G401.6 (cell line): ENCODE data around the gene GTPBP8.
A peak's percentile ranks its signal among the peaks of the same experiment; 100 is the strongest.
"Not testable (repeated sequence)": the region's sequence is repeated elsewhere in the genome, so short reads cannot be mapped to it uniquely, and the experiment has no call there.

ENCODE experiments used
- FAIRE-seq: peaks from 2 replicates; lab custom pipeline; 2012; peaks lifted over from hg19 to GRCh38; lab: Jason Lieb, UNC

Gene GTPBP8

GRCh38 chr3:113000691-113001090 is 9.9 kb downstream of the GTPBP8 start:
- FAIRE-seq, result no peak

DNA sequence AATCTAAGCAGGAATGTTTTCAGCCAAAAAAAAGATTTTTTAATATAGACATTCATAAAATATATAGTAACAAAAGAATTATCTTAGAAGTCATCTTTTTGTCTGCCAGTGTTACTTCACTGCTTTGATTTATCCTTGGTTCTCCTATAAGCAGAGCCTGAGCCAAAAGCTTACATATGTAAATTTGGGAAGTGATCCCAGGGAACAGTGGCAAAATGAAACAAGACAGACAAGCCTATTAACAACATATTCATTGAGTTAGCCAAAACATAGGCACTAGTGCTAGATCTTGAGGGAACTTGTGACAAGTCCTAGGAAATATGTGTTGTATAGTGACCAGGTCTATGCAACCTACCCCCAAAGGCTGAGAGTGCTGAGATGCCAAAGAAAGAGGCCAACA is 11.3 kb downstream of the GTPBP8 start:
- FAIRE-seq, result no peak

DNA sequence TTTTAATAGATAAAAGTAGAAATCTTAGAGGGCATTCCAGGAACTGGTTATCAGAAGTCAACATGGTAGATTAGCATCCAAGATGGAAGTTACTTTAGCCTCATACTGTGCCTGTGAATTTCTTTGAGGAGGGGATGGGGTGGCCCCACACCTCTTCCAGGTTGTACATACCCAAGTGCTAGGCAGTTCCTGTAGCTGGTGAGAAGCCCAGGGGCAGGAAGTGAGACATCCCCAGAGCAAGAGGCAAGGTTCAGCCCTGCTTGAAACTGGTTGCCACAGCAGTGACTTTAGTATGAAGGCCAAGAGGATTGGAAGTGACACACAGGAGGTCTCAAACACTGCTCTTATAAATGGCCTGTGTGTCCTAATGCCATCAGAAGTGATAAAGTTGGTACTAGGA is 11.9 kb downstream of the GTPBP8 start:
- no peak for FAIRE-seq

DNA sequence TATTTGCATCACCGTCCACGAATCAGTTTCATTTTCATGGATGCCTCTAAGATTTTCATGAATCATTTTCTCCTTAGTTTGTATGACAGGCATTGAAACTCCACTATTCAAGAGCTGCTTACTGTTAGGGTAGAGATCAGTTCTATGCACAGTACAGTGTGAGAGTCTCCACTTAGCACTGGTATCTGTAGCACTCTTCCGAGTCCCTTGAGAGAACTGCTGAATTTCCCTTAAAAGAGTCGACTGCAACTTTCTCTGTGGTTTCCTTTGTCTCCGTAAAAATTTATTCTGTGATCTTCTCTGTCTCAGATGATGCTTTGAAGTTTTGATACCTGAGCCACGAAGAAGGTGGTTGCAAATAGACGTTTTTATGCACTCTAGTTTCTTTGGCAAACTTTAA is 14.8 kb downstream of the GTPBP8 start:
- no peak for FAIRE-seq

DNA sequence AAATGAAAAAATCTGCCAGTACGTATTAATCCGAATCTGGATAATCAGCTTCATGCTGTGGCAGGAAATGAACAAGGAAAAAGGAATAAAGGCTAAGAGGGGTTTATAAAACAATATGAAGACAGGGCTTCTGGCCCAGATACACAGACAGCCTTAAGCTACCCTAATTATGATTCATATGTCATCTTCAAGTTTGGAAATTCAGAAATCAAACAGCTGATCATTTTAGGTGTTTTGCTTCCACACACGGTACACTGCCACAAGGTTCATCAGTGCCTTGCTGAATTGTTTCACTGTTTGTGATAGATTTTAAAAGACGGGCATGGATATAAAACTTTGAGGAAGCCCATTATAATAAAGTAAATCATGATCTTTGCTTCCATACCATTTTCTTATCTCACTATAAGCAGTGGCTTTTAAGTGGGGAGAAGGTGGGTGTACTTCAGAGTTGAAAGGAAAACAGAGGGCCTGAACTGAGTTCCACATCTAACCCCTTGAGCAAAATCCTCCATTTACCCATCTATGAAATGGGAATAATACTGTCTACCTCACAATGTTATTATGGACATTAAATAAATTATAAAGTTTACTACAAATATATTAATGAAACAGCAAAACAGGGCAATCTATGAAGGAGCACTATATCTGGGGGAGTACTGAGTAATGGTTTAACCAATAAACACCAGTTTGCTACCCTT is 15.7 kb downstream of the GTPBP8 start:
- no peak for FAIRE-seq

- FAIRE-seq, result no peak
Observed at GRCh38 chr3:113008117-113008516, 17.3 kb downstream of the GTPBP8 start.

DNA sequence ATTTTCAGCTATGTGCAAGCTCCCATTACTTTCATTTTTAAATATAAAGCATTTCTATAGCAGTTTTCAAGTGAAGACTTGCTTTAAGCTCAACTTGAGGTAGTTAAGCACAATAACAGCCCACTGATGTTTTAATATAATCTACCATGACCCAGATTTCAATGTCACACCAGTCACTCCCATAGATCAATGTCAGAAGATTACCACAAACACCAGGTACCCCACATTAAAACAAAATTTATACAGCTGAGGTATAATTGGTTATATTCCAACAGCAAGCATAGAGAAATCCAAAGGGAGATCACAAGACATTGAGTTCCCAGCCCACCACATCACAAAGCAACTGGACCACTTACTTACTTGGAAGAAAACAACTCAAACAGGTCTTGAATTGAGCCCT is 22.8 kb downstream of the GTPBP8 start:
- FAIRE-seq, result no peak

DNA sequence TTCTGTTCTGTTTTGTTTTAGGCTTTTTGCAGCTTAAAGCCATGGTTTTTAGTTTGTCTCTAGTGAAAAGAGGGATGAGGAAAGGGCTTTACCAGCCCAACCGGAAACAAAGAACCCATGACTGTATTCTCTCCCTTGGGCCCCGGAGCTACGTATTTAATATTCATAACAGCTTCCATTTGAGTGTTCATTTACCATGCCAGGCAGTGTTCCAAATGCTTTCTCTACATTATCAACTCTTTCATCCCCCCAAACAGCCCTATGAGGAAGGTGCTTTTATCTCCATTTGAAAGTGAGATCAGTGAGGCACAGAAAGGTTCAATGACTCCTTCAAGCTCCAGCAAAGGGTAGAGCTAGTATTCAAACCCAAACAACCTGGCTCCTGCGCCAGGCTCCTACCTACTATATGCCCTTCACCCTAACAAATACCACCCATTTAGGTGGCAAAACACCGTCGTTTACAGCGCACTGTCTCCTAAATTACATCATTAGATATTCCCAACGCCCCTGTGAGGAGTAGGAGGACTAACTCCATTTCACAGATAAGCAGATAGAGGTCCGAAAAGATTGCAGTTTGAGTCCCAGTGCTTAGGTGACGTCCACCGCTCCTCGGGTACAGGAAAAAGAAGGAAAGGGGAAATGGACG is 27.9 kb downstream of the GTPBP8 start:
- FAIRE-seq, result no peak

GRCh38 chr3:113019182-113020137 is 28.7 kb downstream of the GTPBP8 start:
- FAIRE-seq, result peak; percentile 89

GRCh38 chr3:113021471-113021870 is 30.7 kb downstream of the GTPBP8 start:
- no peak for FAIRE-seq

DNA sequence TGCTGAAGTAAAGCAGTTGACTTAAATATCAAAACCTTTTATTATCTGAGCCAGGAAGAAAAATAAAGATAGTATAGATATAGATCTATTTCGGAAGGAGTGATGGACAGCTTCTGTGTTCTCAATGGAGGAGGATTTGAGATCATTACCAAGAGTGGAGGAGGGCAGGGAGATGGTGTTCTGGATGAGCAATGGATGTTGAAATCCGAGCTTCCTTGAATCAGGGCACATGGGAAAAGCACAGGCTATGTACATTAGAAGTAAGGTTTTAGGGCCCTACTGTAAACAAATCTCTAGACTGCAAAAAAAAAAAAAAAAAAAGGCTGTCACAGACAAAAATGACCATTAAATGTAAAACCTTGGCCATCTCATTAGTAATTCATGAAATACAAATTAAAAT is 43.2 kb downstream of the GTPBP8 start:
- no peak for FAIRE-seq

DNA sequence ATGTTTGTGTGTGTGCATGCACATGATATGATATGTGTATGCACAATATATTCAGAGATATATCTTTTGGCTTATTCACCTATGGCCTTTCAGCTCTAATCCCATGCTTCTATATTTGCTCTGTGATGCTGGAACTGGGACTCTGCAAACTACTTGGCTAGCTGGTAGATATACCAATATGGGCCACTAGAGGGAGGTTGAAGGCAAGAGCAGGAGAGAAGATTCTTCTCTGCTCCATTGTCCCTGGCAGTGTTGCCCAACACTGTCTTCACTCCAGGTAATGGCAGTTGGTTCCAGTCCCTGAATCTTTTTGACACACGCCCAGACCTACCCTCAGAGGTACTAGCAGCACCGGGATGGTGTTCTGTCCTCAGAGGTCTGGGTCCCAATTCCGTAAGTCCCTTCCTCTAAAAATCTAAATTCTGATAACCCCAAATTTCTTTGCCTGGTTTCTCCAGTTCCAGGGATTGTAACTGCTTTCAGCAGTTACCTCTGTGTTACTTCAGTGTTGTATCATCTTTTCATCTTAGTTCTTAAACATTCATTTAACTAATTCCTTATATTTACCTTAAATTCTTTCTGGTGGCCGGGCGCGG is 44.7 kb downstream of the GTPBP8 start:
- FAIRE-seq, result peak; percentile 37

GRCh38 chr3:113038328-113038727 is 47.5 kb downstream of the GTPBP8 start:
- FAIRE-seq, result no peak

- no peak for FAIRE-seq
Observed at GRCh38 chr3:113039546-113039945, 48.8 kb downstream of the GTPBP8 start.

DNA sequence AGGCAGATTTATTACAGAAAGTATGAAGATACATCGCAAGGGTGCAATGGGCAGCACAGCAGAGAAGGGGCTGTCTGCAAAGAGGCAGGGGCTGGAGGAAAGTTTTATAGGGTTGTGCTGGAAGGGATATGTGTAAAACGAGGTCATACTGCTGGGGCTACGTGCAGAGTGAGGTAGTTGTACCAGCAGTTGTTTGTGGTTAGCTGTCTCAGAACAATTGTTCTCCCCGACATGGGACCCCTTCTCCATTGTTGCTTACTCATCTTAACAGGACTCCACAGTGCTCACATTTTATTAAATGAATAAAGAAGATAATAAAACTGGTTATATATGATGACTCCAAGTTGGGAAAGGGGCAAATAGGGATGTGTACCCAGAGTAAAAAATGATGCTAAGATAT is 49.4 kb downstream of the GTPBP8 start:
- FAIRE-seq, result no peak

- FAIRE-seq, result no peak
Observed at GRCh38 chr3:113043686-113044085, 52.9 kb downstream of the GTPBP8 start.

DNA sequence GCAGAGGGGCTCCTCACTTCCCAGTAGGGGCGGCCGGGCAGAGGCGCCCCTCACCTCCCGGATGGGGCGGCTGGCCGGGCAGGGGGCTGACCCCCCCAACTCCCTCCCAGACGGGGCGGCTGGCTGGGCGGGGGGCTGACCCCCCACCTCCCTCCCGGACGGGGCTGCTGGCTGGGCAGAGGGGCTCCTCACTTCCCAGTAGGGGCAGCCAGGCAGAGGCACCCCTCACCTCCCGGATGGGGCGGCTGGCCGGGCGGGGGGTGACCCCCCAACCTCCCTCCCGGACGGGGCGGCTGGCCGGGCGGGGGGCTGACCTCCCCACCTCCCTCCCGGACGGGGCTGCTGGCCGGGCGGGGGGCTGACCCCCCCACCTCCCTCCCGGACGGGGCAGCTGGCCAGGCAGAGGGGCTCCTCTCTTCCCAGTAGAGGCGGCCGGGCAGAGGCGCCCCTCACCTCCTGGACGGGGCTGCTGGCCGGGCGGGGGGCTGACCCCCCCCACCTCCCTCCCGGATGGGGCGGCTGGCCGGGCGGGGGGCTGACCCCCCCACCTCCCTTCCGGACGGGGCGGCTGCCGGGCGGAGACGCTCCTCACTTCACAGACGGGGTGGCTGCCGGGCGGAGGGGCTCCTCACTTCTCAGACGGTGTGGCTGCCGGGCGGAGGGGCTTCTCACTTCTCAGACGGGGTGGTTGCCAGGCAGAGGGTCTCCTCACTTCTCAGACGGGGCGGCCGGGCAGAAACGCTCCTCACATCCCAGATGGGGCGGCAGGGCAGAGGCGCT is 55.6 kb downstream of the GTPBP8 start:
- FAIRE-seq, result not testable (repeated sequence)

DNA sequence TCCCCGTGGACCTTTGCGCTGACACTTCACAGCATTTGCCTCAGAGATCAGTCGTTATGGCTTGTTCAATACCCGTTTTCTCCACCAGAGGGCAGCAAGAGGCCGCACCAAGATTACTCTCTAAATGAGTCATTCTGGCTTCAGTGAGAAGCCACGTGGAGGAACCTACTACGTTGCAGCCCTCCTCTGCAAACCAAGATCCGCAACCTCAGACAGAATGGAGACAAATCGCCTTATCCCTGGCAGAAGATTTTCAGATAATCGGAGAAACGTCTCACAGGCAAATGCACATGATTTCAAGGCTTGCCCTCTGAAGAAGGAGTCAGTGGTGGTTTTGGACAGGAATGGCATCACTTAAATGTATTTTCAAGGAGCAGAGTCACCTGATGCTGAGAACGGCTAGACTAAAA is 60.5 kb downstream of the GTPBP8 start:
- FAIRE-seq, result peak; percentile 91
